Activated T-cell treated with anti-CD3 and anti-CD28 coated beads, Interleukin-2, amount 50 U/mL, for 1 hour (primary cell): ENCODE measurements around the gene TSPAN16.
"Not testable (repeated sequence)": the region's sequence is repeated elsewhere in the genome, so short reads cannot be mapped to it uniquely, and the experiment has no call there.

Source experiments
- DNase-seq: peaks from one replicate; pipeline ENCODE4 v3.0.0-alpha.2; 2020

Gene TSPAN16

DNA sequence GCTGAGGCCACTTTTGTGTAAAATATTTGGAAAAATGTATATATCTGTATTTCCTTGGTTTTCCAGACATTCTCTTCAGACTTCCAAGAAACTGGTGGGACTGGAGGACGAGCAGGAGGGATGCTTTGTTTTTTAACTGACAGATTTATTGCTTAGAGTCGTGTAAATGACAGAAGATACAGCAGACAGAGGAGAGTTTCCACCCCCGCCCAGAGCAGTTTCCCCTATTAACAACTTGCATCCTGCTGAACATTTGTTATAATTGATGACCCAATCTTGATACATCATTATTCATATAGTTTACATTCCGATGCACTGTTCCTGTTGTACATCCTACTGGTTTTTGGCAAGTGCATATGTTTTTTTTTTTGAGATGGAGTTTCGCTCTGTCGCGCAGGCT lies 26.6 kb upstream of the TSPAN16 start:
- DNase-seq, result no peak

DNA sequence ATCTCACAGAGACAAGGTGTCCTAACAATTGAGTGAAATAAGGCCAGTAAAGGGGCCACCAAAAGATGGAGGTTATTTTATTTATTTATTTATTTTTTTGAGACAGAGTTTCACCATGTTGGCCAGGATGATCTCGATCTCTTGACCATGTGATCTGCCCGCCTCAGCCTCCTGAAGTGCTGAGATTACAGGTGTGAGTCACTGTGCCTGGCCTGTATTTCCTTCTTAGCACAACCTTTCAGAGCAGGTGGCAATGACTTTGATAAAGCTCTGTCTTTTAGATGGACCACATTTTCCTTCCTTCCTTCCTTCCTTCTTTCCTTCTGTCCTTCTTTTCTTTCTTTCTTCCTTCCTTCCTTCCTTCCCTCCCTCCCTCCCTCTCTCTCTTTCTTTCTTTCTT lies 22.7 kb upstream of the TSPAN16 start:
- no peak for DNase-seq

DNA sequence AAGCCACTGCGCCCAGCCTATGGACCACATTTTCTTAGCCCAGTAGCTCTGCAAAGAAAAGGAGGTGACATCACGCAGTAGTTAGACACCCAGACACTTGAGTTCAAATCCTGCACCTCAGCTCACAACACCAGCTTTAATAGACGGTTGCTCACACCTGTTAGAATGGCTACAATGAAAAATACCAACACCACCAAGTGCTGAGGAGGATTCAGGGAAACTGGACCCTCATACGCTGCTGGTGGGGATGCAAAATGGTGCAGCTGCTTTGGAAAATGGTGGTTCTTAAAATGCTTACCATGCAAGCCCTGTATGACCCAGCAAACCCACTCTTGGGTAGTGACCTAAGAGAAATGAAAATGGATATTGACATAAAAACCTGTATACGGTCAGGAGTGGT lies 22.0 kb upstream of the TSPAN16 start:
- DNase-seq, result no peak

DNA sequence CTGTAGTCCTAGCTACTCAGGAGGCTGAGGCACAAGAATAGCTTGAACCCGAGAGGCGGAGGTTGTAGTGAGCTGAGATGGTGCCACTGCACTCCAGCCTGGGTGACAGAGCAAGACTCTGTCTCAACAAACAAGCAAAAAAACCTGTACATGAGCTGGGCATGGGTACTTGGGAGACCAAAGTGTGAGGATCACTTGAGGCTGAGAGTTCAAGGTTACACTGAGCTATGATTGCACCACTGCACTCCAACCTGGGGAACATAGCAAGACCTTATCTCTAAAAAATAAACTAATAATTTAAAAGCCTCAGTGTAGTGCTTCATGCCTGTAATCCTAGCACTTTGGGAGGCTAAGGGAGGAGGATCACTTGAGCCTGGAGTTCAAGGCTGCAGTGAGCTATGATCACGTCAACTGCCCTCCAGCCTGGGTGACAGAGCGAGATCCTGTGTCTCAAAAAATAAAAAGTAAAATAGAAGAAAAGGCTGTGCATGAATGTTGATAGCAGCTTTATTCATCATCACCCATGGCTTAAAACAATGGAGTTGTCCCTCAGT lies 21.4 kb upstream of the TSPAN16 start:
- DNase-seq, result no peak

DNA sequence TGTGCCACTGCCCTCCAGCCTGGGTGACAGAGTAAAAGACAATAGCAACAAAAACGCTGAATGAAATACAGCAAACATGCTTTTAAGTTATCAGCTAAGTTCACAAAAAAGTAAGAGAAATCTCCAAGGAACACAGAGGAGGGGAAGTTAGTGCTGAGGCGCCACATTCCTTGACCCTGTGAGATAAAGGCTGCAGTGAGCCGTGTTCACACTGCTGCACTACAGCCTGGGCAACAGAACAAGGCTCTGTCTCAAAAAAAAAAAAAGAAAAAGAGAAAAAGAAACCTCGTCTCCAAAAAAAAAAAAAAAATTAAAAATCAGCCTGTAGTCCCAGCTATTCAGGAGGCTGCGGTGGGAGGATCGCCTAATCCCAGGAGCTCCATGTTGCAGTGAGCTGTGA lies 17.3 kb upstream of the TSPAN16 start:
- DNase-seq, result no peak

DNA sequence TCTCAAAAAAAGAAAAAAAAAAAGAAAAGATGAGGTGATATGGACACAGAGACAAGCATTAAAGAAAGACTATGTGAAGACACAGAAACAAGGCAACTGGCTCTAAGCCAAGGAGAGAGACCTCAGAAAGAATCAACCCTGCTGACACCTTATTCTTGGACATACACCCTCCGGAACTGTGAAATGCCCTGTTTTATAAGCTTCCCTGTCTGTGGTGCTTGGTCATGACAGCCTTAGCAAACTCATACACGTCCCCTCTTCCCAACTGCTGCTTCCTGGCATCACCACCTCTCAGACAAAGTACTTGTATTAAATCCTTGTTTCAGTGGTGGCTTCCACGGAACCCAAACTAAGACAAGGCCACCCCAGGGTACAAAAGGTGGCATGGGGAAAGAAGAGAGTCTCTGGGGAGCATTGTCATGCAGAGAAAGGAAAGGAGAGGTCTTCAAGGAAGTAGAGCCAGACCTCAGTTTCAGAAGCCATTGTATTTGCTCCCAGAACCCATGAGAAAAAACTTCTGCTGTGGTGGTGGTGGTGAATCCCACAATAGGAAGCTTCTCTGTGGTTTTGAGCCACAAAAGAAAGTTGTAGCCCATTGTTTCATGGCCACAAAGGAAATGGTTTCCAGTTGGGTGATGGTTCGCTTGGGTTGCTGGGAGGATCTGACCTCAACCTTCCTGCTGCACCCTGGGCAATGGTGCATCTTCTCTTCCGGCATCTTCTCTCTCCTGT lies 16.3 kb upstream of the TSPAN16 start:
- peak; percentile 26 for DNase-seq

DNA sequence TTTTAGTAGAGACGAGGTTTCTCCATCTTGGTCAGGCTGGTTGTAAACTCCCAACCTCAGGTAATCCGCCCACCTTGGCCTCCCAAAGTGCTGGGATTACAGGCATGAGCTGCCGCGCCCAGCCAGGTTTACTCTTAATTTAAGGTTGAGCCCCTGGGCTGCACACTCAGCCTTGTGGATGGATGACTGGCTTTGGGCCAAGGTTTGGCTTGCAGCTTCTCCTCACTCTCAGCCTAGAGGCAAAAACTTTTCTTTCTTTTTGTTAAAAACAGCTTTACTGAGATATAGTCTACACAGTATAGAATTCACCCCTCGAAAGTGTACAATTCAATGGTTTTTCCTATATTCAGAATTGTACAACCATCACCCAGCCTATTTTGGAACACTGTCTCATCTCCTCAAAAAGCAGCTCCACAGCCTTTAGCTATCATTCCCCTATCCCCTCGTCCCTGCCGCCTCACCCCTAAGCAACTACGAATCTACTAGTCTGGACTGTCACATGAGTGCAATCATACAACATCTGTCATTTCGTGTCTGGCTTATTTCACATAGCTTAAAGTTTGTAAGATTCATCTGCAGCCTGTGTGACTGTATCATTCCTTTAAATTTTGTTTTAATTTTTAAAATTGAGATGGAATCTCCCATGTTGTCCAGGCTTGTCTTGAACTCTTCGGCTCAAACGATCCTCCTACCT lies 14.5 kb upstream of the TSPAN16 start:
- DNase-seq, result no peak

DNA sequence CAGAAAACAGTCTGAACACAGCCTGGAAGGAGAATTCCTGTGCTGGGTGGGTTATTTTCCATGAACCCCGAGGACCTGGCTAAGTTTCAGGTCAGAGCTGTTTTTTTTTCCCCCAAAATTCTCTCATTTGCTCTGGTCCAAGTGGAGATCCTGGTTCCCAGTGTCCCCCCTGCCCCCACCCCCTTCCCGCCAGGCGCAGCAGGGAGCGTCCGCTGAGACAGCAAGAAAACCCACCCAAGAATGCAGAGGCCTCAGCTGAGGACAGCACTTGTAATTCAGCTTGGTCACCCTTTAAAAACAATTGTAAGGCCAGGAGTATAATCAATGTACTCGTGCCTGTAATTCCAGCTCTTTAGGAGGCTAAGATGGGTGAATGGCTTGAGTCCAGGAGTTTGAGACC lies 11.4 kb upstream of the TSPAN16 start:
- DNase-seq, result no peak

DNA sequence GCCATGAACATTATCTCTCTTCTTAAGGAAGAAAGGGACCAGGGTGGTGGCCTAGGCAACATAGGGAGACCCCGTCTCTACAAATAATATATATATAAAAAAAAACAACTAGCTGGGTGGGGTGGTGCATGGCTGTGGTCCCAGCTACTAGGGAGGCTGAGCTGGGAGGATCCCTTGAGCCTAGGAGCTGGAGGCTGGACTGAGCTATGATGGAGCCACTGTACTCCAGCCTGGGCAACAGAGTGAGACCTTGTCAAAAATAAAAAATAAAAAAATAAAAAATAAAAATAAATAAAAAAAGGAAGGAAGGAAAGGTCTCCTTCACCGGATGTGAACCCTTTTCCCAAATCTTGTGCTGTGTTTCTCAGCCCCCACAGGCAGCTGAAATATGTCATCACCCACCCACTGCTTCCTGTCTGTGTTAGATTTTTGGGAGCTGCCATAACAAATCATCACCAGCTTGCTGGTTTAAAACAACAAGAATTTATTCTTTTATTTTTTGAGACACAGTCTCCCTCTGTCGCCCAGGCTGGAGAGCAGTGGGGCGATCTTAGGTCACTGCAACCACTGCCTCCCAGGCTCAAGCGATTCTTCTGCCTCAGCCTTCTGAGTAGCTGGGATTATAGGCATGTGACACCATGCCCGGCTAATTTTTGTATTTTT lies 9.5 kb upstream of the TSPAN16 start:
- DNase-seq, result no peak

DNA sequence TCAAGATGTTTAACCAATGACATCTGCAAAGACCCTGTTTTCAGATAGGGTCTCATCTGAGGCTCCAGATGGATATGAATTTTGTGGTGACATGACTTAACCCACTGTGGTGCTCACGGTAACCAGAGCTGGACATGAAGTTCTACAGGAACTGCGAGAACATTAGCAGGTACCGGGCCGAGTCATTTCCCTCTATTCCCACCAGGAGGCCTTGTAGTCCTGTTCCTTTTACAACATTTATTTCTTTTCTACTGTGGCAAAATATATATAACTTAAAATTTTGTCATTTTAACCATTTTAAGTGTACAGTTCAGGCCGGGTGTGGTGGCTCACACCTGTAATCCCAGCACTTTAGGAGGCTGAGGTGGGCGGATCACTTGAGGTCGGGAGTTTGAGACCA lies 7.6 kb upstream of the TSPAN16 start:
- DNase-seq, result no peak

DNA sequence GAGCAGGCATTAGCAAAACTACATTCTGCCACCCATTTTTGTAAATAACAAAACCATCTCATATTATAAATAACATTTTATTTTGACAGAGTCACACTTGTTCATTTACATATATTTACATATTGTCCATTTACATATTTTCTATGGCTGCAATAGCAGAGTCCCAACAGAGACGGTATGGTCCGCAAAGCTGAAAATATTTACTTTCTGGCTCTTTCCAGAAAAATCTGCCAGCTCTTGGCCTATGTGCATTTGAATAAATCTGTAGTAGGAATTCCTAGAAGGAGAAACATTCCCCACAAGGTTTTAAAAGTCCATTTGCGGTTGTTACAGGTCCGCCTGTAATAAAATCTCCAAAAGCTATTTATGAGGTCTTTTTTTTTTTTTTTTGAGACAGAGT lies 5.7 kb upstream of the TSPAN16 start:
- no peak for DNase-seq

DNA sequence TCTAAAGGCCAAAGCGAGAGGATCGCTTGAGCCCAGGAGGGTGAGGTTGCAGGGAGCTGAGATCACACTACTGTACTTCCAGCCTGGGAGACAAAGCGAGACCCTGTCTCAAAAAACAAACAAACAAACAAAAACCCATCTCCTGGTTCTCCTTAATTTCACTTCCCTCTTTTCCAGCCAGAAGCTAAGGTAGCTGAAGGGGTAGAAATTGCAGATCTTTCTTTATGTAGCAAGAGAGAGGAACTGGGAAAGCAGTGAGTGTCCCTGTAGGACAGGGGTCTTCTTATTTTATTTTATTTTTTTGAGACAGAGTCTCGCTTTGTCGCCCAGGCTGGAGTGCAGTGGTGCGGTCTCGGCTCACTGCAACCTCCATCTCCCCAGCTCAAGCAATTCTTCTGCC lies 4.5 kb upstream of the TSPAN16 start:
- DNase-seq, result no peak

DNA sequence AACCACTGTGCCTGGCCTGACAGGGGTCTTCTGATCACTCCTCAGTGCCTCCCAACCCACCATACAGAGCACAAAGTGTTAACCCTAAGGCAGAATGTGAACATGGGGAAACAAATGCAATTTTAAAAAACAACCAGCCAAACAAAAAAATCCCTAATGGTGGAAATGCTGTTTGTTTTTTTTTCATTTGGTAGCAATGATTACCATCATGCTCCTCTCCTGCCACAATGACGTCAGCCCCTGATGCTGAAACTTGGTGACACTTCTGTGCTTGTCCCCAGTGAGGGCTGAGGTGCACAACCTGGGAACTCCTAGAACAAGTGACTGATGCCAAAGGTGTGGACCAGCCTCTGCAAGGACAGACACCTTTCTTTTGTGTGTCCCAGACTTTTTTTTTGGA lies 4.0 kb upstream of the TSPAN16 start:
- DNase-seq, result no peak

DNA sequence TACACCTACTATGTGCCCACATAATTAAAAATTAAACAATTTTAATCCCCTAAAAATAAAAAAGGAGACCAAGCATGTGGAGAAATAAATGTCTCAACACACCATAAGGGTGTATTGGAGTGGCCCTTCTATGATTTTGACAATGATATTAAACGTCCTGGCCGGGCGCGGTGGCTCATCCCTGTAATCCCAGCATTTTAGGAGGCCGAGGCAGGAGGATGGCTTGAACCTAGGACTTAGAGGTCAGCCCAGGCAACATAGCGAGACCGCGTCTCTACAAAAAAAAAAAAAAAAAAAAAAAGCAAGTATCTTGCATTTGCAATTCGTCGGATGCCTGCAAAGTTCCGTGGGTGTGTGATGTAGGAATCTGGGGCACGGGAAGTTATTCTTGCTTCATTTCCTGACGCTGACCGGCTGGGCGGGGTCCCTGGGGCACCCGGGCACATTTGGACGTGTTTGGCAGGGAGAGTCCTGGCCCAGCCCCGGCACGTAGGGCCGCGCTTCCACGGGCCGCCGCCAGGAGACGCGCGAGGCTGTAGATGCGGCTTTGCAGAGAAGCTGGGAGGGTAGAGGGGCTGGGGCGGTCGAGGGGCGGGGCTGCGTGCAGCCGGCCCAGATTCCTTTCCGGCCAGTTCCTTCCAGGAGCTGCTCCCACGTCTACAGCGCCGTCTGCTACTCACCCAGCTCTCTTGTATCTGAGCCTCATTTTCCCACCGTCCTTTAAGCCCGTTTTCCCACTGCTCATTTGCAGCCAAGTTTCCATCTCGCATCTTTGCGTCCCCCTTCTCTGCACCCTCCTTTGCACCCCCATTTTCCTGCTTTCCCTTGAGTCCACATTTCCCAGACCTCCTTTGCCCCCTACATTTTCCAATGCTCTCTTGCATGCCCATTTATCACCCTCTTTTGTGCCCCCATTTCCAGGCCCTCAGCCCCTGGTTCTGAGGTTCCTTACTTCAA lies 2.2 kb upstream of the TSPAN16 start:
- peak; percentile 83 for DNase-seq

DNA sequence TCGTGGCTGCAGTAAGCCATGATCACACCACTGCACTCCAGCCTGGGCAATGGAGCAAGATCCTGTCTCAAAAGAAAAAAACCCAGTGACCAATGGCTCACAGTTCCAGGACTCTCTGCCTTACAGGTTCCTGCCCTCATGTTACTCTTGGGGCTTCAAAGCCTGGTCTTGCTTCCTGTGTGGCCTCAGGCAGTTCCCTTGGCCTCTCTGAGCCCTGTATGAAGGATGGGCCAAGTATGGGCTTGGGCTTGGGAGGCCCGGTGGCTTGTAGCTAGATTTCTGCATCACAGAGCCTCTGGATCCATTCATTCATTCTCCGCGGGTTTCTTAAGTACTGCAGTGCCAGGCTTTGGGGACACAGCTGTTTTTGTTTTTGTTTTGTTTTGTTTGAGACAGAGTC lies 780 bp upstream of the TSPAN16 start:
- DNase-seq, result no peak

DNA sequence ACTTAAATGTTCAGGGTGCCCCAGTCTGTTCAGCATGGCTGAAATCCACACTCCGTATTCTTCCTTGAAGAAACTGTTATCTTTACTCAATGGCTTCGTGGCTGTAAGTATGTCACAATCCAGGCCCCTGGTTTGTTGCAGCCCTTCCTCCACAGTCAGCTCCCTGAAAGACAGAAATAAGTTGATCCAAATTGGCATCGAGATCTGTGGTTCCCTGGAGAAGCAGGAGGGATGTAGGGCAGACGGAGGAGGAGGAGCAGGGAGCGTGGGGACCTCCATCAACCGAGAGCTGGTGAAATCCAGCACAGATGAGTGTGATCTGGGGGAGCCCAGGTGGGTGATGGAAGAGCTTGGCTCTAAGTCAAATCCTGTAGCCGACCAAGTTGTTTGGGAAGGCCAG lies 304 bp downstream of the TSPAN16 start:
- no peak for DNase-seq

DNA sequence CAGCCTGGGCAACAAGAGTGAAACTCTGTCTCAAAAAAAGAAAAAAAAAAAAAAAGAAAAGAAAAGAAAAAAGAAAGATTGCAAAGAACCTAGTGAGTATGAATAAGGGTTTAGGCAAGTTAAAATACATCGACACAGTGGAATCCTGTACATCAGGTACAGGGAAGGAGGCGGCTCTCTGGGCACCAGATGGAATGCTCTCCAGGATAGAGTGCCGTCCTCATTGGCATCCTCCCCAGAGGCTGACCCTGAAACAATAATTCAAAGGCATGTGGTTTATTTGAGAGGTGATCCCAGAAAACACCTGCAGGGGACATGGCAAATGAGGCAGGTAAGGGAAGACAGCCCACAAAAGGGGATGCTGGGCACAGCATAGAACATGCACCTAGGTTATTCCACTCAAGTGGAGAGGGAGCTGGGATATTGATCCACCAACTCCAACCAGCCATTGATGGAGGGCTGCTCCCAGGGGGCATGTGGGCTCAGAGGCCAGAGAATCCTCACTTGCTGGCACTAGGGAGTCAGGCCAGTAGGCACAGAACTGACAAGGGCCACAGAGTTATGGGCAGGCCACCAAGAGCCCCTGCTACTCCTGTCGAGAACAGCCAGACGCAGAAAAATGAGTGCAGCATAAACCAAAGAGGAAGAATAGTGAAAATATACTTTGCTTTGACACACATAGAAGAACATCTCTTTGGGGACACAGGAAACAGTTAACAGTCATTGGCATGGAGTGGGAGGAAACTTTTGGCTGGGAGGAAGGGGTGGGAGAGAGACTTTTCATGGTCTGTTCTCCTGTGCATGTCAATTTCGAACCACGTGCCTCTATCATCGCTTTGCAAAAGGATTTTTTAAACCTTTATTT lies 4.2 kb downstream of the TSPAN16 start:
- DNase-seq, result no peak

DNA sequence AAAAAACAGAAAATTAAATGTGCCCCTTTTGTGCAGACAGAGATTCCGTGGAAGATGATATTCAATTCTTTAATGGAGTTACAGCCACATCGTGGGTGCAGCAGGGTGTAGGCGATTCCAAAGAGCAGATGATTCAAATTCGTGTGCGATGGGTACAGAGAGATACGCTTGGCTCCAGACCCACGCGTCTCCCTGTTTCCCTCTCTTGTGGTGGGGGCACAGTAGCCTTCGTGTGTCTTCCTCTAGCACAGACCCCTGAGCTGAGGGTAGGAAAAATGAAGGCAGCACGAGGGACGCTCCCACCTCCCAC lies 4.8 kb downstream of the TSPAN16 start:
- no peak for DNase-seq

DNA sequence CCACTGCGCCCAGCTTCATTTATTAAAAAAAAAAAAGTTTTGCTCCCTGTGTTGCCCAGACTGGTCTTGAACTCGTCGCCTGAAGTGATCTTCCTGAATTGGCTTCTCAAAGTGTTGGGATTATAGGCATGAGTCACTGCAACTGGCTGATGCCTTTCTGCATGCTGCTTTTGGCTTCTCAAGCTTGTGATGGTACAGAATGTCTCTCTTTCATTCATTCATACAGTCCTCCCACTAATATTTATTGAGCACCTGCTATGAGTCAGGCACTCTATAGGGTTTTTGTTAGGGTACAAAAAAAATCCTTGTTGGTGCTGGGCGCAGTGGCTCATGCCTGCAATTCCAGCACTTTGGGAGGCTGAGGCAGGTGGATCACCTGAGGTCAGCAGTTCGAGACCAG lies 9.0 kb downstream of the TSPAN16 start:
- no peak for DNase-seq

DNA sequence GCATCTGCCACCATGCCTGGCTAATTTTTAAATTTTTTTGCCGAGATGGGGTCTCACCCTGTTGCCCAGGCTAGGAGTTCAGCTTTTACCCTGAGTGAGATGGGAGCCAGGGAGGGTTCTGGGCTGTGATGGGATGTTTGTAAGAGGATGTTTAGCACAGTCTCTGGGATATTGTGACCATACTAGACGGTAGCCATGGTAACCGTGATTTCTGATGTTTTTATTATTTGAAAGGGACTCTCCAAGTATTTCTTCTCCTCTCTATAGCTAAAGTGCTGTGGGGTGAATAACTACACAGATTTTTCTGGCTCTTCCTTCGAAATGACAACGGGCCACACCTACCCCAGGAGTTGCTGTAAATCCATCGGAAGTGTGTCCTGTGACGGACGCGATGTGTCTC lies 10.4 kb downstream of the TSPAN16 start:
- no peak for DNase-seq

DNA sequence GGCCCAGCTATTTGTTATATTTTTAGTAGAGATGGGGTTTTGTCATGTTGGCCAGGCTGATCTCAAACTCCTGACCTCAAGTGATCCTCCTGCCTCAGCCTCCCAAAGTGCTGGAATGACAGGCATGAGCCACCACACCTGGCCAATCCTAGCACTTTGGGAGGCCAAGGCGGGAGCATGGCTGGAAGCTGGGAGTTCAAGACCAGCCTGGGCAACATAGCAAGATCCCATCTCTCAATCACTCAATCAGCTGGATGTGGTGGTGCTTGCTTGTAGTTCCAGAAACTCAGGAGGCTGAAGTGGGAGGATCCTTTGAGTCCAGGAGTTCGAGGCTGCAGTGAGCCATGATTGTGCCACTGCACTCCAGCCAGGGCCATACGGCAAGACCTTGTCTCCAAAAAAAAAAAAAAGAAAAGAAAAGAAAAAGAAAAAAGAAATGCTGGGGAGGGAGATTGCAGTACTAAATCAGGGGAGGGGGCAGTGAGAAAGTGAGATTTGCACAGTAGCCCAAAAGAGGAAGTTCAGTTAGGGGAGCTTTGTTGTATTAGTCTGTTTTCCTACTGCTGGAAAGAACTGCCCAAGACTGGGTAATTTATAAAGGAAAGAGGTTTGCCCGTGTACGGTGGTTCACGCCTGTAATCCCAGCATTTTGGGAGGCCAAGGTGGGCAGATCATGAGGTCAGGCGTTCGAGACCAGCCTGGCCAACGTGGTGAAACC lies 24.5 kb downstream of the TSPAN16 start:
- not testable (repeated sequence) for DNase-seq
